NT2/D1 (cell line): ENCODE data around the gene CDH13.

Experiments
- SUZ12 ChIP-seq: IDR thresholded peaks from 2 replicates; pipeline ENCODE4 v1.6.1; 2011; ENCODE audit not compliant: insufficient read length, insufficient read depth; ENCODE audit errors: extremely low read depth
- YY1 ChIP-seq: IDR thresholded peaks from 2 replicates; pipeline ENCODE4 v1.6.1; 2011; ENCODE audit not compliant: insufficient read length, insufficient read depth
- ZNF274 ChIP-seq: IDR thresholded peaks from 2 replicates; pipeline ENCODE4 v1.6.1; 2011; ENCODE audit warnings: mild to moderate bottlenecking, low read depth, low read length

DNA sequence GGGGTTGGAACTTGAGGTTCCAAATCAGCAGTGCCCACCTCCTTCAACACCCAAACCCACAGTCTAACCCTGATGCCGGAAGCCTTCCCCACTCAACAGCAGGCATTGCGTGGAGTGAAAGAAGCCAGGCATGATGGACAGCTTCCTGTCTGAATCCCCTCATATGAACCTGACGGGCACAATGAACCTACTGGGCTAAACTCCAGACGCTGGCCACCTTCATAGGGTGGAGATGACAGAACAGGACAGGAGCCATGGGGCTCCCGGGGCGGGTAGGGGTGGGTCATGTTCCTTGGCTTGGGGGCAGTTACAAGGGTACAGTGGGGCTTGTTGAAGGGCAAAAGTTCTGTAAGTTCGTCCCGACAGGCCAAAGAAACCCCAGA, 1180.5 kb downstream of the CDH13 start:
- TF ChIP-seq ZNF274 (no peak), YY1 (no peak), SUZ12 (no peak)
